ENCODE data around the gene ZNF286A.
"Not testable (repeated sequence)": the region's sequence is repeated elsewhere in the genome, so short reads cannot be mapped to it uniquely, and the experiment has no call there.

The ZNF286A gene

DNA sequence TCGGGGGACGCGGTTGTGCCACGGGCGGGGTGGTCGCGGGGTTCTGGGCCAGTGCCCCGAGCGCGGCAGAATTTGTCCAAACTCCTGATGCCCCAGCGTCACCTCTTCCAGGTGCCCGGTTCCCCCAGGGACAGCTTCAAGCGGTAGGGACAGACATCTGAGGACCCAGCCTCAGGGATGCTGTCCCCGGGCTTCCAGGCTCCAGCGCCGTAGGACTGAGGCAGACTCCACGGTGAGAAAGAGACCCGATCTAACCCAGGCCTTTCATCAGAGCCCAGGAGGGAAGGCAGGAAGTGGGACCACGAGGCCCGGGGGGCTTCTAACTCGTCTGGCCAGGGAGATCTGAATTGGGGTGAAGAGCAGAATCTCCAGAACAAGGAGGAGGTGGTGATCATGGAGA is 385 bp downstream of the ZNF286A start:
- not testable (repeated sequence) for DNase-seq

DNA sequence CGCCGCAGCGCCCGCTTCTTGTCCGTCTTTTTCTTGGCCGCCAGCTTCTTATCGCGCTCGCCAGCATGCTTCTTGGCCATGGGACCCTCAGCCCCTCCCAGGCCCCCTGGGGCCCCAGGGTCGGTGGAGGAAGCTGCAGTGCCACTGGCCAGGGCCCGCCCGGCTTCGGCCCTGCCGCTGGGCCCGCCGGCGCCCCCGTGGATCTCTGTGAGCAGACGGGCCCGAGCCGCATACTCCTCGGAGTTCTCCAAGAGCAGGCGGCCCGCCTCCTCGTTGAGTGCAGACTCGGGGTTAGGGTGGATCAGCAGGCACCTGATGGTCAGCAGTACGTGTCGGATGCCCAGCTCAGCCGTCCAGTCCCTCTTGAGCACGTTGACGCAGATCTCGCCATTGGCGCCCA is 4.7 kb downstream of the ZNF286A start:
- DNase-seq, result not testable (repeated sequence)

DNA sequence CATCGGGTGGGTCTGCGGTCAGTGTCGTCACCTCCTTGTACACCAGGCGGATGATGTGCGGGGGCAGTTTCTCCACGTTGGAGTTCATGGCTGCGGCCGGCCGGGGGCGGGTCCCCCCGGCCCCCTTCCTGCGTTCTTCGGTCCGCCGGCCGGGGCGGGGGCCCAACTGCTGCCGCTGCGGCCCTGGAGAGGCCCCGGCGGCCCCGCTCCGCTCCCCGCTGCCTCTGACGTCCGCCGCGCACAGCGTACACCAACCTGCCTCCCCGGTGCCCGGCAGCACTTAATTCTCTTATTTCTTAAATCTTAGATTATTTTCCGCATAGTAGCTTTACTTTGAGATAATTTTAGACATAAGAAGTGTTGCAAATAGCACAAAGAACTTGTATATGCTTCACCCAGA is 5.3 kb downstream of the ZNF286A start:
- DNase-seq, result not testable (repeated sequence)

DNA sequence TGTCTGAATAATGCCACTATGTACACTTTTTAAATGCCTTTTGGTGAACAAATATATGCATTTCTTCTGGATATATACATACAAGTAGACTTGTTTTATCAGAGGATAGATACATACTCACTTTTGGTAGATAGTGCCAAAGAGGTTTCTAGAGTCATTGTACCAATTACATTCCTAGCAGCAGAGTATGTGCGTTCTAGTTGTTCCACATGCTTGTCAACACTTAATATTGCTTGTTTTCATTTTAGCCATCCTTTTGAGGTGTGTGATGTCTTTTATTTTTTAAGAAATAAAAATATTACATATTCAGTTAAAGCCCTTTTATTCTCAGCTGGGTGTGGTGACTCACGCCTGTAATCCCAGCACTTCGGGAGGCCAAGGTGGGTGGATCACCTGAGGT is 9.3 kb downstream of the ZNF286A start:
- DNase-seq, result not testable (repeated sequence)

DNA sequence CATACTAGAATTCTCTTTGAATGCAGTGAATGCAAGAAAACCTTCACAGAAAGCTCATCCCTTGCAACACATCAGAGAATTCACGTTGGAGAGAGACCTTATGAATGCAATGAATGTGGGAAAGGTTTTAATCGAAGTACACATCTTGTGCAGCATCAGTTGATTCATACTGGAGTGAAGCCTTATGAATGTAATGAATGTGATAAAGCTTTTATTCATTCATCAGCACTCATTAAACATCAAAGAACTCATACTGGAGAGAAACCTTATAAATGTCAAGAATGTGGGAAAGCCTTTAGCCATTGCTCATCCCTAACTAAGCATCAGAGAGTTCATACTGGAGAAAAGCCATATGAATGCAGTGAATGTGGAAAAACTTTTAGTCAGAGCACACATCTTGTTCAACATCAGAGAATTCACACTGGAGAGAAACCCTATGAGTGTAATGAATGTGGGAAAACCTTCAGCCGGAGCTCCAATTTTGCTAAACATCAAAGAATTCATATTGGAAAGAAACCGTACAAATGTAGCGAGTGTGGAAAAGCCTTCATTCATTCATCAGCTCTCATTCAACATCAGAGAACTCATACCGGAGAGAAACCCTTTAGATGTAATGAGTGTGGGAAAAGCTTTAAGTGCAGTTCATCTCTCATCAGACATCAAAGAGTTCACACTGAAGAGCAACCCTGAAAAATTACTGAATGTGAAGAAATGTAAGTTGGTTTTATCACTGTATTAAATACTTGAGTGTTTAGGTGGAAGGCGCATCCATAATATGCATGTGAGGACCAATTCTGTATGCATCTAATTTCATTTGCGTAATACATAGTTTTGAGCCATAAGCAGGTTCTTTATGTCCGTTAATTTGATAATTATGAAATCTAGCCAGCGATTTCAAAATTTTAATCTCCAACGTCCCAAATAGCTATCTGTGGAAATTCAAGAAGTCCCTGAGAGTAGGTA is 17.3 kb downstream of the ZNF286A start:
- DNase-seq, result not testable (repeated sequence)

DNA sequence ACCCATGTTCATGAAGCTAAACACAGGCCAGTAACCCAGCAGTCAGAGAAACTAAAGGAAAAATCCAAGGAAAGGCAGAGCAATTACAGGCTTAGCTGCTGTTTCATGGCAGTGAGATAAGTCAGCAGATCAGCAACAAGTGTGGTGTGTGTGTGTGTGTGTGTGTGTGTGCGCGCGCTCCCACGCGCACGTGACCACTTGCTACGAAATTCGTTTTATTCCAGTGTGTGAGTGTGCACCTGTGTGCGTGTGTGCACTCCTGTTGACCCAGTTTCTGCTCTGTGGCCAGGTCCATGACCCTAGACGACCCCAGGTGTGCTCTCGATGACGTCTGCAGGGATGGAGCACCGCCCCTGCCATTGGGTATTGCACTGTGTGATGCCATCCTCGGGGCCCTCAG is 31.0 kb downstream of the ZNF286A start:
- DNase-seq, result not testable (repeated sequence)

DNA sequence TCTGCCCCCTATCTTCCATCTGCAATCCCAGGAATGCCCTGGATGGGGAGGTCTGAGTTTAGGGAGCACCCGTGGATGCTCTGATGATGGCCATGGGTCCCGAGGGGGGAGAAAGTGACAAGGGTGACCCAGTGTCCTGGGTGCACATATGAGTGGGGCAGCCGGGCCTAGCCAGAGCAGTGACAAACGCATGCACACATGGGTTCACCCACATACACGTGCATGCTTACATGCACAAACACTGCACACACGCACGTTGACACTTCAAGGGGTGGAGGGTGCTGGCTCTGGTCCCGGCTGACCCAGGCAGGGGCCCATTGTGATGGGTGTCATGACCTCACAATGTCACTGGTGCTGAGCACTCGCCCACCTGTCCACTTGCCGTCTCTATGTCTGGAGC is 32.3 kb downstream of the ZNF286A start, which contains the start of gene TBC1D26:
TBC1D26 (plus strand) TSS at position 384 of the 400 bp plus-strand sequence. CDS start 3,066 bp downstream, outside the sequence.
- DNase-seq, result not testable (repeated sequence)

DNA sequence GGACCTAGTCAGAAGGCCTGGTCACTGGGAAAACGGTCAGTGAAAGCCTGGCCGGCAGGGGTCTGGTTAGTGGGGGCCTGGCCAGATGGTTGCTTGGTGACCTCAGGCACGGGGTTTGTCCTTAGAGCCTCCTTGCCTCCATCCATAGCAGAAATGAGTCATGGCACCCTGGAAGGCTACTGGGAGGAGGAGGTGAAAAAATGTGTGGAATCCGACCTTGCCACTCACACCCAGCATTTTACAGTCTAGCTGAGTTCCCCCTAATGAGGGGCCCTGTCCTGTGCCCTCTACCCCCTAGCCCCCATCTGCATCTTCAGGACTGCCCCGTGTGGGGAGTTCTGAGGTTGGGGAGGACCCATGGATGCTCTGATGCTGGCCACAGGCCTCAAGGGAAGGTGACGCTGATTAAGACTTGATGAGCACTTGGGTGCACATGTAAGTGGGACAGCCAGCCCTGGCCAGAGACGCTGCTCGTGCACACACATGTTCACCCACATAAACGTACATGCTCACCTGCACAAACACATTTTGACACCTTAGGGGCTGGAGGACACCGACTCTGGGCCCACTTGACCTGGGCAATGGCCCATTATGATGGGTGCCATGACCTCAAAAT is 33.7 kb downstream of the ZNF286A start:
- not testable (repeated sequence) for DNase-seq

DNA sequence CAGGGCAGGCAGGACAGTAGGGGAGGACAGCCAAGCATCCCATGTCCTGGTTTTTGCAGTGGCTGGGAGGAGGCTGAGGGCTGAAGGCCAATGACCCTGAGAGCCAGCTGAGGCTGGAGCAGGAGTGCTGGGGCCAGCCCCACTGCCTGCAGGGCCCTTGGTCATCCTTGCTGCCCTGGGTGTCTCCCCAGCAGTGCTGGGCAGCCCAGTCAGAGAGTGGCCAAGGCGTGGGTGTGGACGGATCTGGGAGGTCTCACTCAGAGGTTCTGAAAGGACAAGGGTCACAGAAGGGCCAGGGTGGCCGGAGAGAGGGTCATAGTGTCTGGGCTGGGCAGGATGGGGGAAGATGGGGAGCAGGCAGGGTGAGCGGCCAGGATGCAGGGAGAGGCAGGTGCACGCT is 37.0 kb downstream of the ZNF286A start:
- DNase-seq, result not testable (repeated sequence)

DNA sequence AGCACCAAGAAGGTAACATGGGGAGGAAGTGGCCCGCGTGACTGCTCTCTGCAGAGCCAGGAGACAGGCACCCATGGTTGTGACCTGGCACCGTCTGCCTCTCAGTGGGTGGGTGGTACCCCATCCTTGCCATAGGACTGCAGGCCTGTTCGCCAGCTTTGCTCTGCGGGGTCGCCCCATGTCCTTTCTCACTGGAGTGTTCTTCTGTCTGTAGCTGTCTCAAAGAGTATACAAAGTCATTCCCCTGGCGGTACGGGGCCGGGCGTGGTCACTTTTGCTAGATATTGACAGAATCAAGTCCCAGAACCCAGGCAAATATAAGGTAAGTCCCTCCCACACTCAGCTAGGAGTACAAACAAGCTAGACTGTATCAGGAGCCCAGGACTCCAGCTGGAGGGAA is 38.5 kb downstream of the ZNF286A start:
- no peak for DNase-seq

DNA sequence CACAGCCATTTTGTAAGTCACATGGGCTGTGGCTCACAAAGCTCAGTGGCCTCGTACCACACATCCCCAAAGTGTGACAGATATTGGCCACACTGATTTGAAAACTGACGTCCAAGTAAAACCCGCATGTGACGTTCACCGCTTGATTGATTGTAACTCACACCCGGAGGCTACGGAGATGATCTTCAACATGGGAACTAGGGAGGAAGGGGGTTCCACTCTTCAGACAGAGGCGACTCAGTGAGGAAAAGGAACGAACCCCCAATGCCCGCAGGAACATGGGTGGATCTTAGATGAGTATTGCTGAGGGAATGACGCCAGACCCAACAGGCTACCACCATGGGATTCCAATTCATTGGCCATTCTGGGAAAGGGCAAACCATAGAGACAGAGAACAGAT is 39.7 kb downstream of the ZNF286A start:
- DNase-seq, result not testable (repeated sequence)

DNA sequence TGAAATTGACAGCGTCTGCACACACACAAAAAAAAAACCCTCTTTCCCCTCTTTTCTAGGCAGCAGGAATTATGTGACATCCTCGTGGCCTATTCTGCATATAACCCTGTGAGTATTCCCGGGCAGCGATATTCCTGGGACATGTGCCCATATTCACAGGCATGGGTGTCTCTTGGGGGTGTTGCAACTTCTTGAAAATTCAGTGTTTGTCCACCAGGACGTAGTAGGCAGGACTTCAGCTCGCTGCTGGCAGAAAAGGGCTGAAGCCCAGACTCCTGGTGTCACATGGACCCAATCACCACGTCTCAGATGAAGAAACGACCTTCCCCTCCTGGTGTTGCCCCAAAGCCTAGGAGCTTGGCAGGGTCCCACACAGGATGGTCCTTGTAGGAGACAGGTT is 40.5 kb downstream of the ZNF286A start:
- DNase-seq, result not testable (repeated sequence)

DNA sequence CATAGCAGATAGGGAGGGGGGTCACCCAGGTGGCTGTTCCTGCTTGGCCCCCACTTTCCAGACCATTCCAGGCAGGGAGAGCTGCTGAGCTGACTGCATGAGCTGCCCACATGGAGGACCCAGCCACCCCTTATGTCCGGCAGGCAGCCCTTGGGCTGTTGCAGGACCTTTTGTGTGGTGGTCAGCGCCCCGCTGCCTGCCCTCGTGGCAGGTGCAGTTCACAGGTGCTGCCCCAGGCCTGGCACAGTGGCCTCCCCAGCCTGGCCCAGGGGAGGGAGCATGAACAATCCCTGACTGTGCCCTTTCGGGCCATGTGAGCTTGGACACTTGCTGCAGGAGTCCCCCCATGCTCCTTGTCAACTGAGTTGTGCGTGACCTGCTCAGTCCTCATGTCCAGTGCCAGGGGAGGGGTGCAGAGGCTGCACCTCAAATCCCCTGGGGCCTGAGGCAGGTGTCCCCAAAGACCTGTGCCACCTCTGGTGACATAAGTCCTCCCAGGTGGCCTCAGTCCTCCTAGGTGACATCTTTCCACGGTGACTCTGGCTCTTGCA is 41.1 kb downstream of the ZNF286A start:
- DNase-seq, result no peak

DNA sequence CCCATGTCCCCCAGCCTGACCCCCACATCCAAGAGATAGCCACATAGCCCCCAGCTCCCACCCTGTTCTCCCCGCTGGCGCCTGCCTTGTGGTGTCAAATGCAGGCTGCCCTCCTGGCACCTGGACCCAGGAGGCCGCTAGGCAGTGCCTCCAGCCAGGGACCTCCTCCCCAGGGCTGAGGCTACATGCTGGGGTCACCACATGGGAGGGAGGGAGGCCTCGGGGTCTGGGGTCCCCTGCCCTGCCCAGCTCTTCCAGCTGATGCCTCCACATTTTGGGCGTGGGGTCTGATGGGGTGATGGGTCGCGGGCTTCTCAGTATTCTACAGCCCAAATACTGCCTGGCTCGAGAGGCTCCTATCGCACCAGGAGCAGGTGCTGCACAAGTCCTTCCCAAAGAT is 42.1 kb downstream of the ZNF286A start:
- no peak for DNase-seq

DNA sequence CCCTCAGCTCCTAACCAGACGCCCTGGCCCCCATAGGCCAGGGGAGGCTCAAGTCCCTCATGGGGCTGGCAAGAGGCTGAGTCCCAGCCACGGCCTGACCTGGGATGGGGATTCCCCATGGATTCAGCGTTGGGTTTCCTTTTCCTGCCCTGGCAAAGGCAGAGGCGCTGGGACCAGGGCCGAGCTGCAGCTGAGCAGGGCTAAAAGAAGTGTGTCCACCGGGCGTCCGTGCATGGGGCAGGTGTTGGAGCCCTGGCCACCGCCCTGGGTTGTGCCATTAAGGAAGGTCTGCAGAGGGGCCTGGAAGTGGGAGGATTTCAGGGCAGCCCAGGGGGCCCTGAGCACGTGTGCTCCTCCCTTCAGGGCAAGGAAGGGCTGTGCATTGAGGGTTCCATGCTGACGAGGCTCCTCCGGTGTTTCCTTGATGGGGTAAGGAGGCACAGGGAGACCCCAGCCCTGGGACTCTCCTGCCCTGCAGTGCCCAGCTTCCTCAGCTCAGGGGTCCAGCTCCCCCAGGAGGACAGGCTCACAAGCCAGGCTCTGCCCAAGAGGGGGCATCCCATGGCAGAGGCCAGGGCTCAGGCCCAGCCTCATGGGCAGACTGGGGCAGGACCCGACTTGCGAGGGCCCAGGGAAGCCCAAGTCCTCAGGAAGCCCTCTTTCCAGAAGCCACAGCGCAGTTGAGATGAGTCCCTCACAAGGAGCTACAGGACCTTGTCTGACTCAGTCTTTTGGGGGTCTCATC is 42.7 kb downstream of the ZNF286A start:
- no peak for DNase-seq

DNA sequence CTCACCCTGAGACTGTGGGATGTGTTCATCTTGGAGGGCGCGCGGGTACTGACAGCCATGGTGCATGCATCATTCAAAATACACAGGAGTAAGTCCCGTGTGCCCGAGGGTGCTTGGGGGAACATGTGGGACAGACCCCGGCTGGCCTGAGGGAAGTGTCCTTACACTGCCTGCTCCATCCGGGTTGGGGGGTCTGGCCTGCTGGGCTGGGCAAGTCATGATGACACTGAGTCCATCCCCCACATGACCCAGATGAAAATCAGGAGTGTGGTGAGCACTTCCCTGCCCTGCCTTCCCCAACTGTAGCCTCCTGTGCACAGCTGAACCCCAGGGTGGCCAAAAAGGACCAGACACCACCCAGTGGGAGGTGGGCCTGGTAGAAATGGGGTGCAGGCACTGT is 43.4 kb downstream of the ZNF286A start:
- DNase-seq, result no peak

DNA sequence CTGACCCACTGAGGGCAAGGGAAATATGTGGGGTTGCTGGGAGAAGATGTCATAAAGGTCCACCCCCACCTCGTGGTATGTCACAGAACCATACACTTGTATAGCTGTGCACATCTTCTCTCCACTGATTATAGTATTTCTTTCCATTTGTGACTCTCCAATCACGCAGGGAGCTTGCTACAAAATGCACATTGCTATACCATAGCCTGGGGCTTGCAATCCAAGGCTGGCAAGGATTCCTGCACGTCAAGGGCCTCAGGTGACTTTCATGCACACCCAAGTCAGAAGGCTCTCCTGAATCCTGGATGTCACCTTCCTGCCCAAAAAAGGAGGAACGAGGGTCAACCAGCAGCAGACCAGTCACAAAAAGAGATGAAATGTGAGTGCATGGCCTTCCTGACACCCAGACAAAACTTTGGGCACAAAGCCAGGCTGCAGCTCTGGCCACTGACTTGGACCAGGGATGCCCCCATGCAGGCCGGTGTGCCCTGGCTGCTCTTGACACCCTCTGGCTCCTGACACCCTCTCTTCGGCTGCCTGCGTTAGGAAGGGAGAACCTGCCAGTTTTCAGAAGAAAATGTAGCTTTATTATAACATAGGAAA is 44.6 kb downstream of the ZNF286A start:
- no peak for DNase-seq

DNA sequence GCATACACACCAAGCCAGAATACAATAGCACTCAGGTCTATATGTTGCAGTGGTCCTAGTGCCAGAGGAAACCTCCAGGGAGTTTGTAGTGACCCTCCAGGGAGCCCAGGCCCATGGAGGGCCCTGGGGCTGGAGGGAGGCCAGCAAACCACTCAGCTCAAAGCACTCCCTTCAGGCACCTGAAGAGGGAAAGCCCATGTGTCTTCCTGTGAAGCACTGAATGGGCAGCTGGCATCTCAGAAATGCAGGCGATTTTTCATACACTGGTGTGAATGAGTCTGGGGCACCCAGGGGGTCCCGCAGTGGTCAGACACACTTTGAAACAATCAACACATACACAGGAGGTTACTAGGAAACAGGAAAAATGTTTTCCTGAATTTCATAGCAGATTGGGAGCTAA is 45.3 kb downstream of the ZNF286A start:
- DNase-seq, result peak; percentile 8 to 67 (median 16)

DNA sequence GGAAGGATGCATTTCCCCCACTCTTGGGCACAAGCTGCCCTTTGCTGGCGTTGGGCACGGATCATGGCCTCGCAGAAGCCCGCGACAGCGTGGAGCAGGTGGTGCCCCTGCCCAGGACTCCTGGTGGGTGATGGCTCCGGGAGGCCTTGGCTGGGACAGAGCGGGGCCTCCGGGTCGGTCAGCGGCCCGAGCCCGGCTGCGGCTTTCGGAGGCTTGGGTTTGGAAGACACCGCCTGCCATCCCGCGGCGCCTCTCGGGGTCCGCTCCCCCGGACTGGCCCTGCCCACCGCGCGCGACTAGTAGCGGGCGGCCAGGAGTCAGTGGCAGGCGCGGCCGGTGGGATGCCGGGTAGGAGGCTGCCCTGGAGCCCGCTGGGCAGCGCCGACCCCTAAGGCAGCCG is 49.9 kb downstream of the ZNF286A start:
- not testable (repeated sequence) for DNase-seq

DNA sequence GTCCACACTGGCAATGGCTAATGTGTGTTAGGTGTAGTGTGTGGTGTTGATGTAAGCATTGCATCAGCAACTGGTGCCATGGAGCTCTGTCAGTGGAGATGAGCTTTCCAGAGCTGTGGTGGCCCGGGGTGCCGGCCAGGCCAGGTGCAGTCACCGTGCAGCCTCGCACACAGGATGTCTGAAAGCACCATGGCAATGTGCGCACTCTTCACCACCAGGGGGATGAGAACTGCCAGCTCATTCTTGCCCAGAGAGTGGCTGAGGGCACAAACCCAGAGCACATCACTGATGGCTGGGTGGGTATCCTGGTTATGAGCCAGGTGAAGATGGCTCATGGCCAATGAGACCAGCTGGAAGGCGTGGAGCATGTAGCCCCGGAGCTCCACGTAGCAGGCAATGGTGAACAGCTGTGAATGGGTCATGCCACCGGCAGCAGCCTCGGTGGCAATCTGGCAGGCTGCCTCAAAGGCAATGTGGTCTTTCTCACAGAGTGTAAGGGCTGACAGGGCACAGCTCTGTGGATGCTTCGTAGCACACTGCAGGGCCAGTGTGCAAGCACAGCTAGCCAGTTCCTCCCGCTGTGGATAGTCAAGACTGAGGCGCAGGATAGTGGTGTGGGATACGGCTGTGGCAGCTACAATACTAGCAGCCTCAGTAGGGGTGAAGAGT is 69.4 kb downstream of the ZNF286A start:
- DNase-seq, result not testable (repeated sequence)
